GM21576 (cell line): ENCODE measurements around the gene LHX3.
"Not testable (repeated sequence)": the region's sequence is repeated elsewhere in the genome, so short reads cannot be mapped to it uniquely, and the experiment has no call there.

Source experiments
- ATAC-seq: cut with Tn5 transposase; IDR thresholded peaks from one replicate; pipeline ENCODE4 v1.9.1; 2021; ENCODE audit warnings: mild to moderate bottlenecking, moderate library complexity; ENCODE audit not compliant: unreplicated experiment

LHX3 gene

GRCh38 chr9:136242248-136242647 is 37.3 kb upstream of the LHX3 start:
- ATAC-seq, result no peak

DNA sequence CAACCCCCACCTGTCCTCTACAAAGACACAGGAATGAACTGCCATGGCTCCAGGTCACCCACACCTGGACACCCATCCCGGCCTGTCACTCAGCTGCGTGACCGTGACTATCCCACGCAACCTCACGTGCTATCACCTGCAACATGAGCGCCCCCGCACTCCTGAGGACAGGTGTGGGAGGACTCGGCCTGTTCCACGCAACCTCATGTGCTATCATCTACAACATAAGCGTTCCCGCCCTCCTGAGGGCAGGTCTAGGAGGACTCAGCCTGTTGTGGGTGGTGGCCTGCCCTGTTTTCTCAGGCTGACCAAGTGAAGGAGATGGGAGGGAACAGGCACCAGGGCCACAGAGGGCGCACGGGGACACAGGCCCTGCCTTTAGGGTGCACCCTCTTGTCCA is 36.6 kb upstream of the LHX3 start:
- no peak for ATAC-seq

GRCh38 chr9:136240941-136241340 is 36.0 kb upstream of the LHX3 start:
- ATAC-seq, result no peak

GRCh38 chr9:136239983-136240330 is 35.0 kb upstream of the LHX3 start:
- ATAC-seq, result no peak

DNA sequence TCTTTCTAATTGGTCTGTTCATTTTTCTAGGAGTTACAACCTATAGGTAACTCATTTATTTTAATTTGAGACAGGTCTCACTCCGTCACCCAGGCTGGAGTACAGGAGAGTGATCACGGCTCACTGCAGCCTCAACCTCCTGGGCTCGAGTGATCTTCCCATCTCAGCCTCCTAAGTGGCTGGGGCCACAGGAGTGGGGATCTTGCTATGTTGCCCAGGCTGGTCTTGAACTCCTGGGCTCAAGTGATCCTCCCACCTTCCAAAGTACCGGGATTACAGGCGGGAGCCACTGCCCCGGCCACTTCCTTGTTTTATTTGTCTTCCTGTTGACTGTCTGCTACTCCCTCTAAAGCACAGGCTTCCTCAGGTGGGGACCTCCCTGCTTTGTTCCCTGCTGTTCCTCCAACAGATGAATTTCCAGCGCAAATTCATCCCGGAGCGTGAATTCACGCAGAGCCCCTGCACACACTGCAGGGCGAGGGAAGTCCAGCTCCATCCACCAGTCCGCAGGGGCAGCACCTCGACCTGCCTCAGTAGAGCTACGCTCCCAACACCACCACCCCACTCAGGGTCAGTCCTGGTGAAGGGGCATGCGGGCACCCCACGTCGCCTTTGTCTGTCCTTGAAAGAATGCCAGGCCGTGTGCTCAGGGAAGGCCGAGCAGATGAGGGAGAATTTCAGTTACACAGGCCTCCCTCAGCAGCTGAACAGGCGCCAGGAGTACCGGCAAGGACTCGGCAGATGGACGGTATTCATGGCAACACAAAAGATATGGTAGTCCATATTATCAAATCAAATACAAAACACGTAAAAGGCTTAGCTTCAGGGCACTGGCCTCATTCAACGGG is 34.4 kb upstream of the LHX3 start:
- ATAC-seq, result no peak

- no peak for ATAC-seq
These were observed 33.4 kb upstream of the LHX3 start for GRCh38 chr9:136238342-136238732.

GRCh38 chr9:136237486-136238341 is 32.8 kb upstream of the LHX3 start:
- ATAC-seq, result no peak

DNA sequence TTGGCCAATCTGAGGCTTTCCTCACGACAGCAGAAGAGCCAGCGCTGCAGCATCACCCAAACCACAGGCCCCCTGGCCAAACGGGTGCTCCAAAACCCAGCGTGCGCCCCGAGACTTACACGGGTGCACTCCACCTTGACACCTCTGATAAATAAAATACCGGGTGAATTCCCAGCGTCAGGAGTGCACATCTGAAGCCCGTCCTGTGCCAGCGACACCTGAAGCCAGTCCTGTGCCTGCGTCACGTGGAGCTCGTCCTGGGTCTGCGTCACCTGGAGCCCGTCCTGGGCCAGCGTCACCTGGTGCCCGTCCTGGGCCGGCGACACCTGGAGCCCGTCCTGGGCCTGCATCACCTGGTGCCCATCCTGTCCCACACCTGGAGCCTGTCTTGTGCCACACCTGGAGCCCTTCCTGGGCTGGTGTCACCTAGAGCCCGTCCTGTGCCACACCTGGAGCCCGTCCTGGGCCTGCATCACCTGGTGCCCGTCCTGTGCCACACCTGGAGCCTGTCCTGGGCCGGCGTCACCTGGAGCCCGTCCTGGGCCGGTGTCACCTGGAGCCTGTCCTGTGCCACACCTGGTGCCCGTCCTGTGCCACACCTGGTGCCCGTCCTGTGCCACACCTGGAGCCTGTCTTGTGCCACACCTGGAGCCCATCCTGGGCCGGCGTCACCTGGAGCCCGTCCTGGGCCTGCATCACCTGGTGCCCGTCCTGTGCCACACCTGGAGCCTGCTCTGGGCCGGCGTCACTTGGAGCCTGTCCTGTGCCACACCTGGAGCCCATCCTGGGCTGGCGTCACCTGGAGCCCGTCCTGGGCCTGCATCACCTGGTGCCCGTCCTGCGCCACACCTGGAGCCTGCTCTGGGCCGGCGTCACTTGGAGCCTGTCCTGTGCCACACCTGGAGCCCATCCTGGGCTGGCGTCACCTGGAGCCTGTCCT is 31.8 kb upstream of the LHX3 start:
- ATAC-seq, result not testable (repeated sequence)

DNA sequence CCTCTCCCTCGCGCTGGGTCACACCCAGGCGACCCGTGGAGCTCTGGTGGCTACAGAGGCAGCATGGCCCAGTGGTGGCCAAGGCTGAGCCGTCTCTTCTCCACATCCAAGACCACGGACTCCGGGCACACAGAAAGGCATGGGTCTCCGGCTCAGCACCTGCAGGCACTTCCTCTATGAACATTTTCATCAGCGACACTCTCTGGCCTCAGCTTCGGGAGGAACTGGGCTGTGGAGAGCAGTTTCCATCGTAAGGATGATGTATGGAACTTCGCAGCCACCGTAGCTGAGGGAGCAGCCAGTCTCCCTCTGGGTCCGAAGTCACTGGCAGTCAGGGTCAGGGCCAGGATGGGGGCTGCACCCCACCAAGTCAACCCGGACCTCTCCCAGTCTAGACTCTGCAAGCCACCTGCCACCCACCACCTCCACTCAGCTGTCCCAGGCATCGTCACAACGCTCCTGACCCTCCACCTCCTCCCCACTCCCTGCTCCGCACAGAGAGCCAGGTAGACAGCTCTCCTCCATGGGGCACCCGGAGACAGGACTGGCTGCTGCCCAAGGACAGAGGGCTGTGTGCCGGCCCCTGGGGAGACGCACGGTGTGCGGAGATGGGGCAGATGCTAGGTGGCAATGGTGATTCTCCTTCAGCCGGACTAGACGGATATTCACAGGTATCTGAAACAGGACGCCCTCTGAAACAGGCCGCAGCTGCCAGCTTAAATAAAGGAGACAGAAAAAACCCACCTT is 31.0 kb upstream of the LHX3 start:
- no peak for ATAC-seq

GRCh38 chr9:136235171-136235570 is 30.2 kb upstream of the LHX3 start:
- no peak for ATAC-seq

GRCh38 chr9:136234597-136234996 is 29.7 kb upstream of the LHX3 start:
- no peak for ATAC-seq

DNA sequence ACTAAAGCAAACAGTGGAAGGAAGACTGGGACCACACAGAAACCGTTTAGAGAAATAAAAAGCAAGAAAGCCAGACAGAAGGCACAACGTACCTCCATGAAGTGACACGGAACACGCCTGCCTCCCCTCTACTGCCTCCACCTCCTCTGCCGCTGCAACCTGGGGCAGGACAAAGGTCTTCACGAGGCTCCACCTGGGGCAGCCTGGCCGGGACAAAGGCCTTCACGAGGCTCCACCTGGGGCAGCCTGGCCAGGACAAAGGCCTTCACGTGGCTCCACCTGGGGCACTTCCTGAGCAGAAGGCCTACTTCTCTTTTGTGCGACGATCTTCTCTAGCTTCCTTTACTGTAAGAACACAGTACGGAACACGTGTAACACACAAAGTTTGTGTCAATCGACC is 28.9 kb upstream of the LHX3 start:
- no peak for ATAC-seq

DNA sequence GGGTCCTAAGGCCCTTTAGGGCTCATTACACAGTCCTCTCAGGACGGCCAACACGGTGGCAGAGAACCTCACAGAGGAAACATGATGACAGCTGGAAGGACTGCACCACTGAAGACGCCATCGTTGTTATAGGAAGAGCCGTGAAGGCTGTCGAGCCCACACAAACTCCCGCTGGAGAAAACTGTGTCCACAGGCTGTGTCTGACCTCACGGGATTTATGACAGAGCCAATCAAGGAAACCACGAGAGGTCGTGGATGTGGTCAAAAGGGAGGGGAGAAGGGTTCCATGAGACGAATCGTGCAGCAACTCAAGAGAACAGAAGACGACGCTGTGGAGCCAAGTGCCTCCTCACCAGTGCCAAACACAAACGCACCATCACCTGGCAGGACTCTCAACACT is 28.5 kb upstream of the LHX3 start:
- ATAC-seq, result no peak

DNA sequence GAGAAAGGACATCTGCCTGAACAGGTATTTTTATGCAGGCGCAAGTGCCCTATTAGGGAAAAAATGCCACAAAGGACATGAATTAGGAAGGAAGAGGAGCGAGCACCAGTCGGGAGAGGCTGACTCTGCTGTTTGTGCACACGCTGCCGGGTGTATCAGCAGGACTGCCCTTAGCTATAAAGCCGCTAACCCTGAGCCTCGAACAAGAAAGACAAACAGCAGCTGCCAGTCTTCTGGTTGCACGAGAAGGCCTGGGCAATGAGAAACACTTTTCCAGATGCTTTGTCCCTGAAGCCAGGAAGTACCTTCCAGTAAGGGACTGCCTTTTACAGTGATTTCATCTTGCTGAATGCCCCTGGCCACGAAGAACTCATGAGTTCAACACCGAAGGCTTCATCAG is 28.0 kb upstream of the LHX3 start:
- ATAC-seq, result no peak

DNA sequence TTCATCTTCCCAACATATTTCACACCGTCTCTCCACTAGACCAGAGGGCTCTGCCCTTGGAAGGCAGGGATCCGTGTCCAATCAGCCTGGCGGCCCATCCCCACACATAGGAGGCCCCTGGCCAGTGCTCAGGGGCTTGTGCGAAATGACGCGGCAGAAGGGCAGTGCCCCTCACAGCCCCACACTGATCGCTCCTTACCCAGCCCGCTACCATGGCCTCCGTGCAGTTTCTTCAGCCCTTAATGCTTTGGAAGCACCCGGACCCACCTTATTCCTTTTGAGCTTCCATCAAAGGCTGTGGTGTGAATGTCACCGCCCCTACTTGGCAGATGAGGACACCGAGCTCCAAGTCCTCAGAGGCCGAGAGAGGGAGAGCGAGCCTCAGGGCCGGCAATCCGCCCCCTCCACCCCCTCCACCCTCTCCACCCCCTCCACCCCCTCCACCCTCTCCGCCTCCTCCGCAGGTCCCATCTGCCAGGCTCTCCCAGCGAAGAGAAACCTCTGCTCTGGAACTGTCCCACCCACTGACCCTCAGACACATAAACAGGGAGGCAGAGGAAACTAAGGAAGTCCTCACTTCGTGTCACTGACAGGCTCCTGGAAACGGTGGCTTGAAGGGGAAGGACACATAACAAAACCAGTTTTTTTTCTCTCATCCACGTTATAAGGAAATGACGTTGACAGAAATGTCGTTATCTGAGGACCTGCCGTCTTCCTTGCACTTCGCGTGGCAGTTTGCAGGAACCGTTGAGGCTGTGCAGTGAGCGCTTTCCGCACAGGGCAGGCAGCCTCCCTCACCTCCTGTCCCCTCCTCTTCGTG is 26.8 kb upstream of the LHX3 start:
- no peak for ATAC-seq

DNA sequence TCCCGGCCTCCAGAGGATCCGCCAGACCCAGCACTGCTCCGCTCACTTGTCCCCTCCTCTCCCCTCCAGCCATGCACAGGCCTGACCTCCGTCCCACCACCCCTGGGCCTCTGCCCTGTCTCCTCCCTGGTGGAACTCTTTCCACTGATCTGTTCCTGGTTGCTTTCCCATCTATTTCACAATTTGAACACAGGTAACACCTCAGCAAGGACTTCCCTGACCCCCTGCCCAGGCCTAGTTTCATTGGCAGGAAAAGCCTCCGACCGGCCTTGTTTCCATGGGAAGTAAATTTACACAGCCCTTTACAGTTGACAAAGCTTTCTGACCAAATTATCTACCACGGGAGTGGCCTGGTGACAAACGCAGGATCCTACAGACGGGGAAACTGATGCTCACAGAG is 25.8 kb upstream of the LHX3 start:
- ATAC-seq, result no peak

DNA sequence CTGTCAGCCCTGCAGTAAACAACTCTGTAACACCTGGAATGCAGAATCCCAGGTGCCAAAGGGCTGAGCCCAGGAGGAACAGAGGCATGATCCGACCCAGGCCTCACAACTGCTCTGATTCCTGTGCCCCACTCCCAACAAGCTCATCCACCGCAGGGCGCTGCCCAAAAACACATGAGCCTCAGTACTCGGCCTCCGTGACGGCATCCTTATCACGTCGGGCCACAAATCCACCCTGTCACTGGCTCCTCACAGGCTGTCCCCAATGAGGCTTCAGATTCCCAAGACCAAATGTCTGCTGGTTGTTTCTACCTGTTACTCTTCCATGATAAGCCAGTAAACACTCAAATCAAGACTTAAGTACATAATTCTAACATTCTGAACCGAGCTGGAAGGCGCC is 25.4 kb upstream of the LHX3 start:
- ATAC-seq, result no peak

- no peak for ATAC-seq
These were observed 24.5 kb upstream of the LHX3 start for GRCh38 chr9:136229096-136230065.
